Measurements from ENCODE around the gene BEND2. TPM values are rescaled to one million over a fixed set of nuclear protein-coding genes. Genes with fewer than 3 reads are reported as not detected.

BEND2 gene
- total RNA-seq, 1 experiment from 2014 or later = not detected

GRCh38 chrX:18203631-18204030 lies 17.1 kb downstream of the BEND2 start:
- Histone ChIP-seq H4K20me1 (ENCODE audit: insufficient read depth, low read depth, low read length) (no peaks in the 10 kb centered on the region), H3K27ac (ENCODE audit: low read length) (no peak overlapping the region)

GRCh38 chrX:18194688-18195087 lies 26.0 kb downstream of the BEND2 start:
- Histone ChIP-seq H3K79me2 (ENCODE audit: low read length) (no peaks in the 10 kb centered on the region), H3K27ac (ENCODE audit: low read length) (no peak overlapping the region), H3K4me1 (ENCODE audit: low read length) (no peaks in the 10 kb centered on the region), H3K9me2 (replicated peaks; ENCODE audit: insufficient read depth, low read length) (no peaks in the 10 kb centered on the region), H2AFZ (ENCODE audit: low read length) (no peak overlapping the region), H3K27me3 (ENCODE audit: low read length) (no peaks in the 10 kb centered on the region), H3K9ac (ENCODE audit: low read length) (no peak overlapping the region), H3K9me3 (ENCODE audit: low read length) (no peaks in the 10 kb centered on the region), H3K36me3 (ENCODE audit: insufficient read depth, low read length) (no peaks in the 10 kb centered on the region), H4K20me1 (ENCODE audit: insufficient read depth, low read depth, low read length) (no peaks in the 10 kb centered on the region), H3K4me3 (ENCODE audit: low read length) (no peak overlapping the region), H3K4me2 (ENCODE audit: low read depth, low read length, poor library complexity, severe bottlenecking) (no peak overlapping the region)
- no peak for DNase-seq

More at GRCh38 chrX:18203631-18204030, 17.1 kb downstream of the BEND2 start:
- H3K9me3 ChIP-seq (ENCODE audit: low read length) = no peaks in the 10 kb centered on the region
- H3K36me3 ChIP-seq (ENCODE audit: insufficient read depth, low read length) = no peaks in the 10 kb centered on the region
- H2AFZ ChIP-seq (ENCODE audit: low read length) = no peak overlapping the region
- H3K9ac ChIP-seq (ENCODE audit: low read length) = no peak overlapping the region
- H3K27me3 ChIP-seq (ENCODE audit: low read length) = no peaks in the 10 kb centered on the region
- no peak for DNase-seq
- H3K4me3 ChIP-seq (ENCODE audit: low read length) = no peak overlapping the region
- no peaks in the 10 kb centered on the region for H3K79me2 ChIP-seq (ENCODE audit: low read length)
- no peaks in the 10 kb centered on the region for H3K9me2 ChIP-seq (replicated peaks; ENCODE audit: insufficient read depth, low read length)
- H3K4me2 ChIP-seq (ENCODE audit: low read depth, low read length, poor library complexity, severe bottlenecking) = no peak overlapping the region
- H3K4me1 ChIP-seq (ENCODE audit: low read length) = no peaks in the 10 kb centered on the region

- no peaks in the 10 kb centered on the region for H3K9me2 ChIP-seq (replicated peaks; ENCODE audit: insufficient read depth, low read length)
- H3K4me3 ChIP-seq (ENCODE audit: low read length) = no peak overlapping the region
- H3K4me2 ChIP-seq (ENCODE audit: low read depth, low read length, poor library complexity, severe bottlenecking) = no peak overlapping the region
- no peak for DNase-seq
- H3K36me3 ChIP-seq (ENCODE audit: insufficient read depth, low read length) = no peaks in the 10 kb centered on the region
- H3K9ac ChIP-seq (ENCODE audit: low read length) = no peak overlapping the region
- H3K4me1 ChIP-seq (ENCODE audit: low read length) = no peaks in the 10 kb centered on the region
- H3K9me3 ChIP-seq (ENCODE audit: low read length) = no peaks in the 10 kb centered on the region
- H3K27me3 ChIP-seq (ENCODE audit: low read length) = no peaks in the 10 kb centered on the region
- no peaks in the 10 kb centered on the region for H3K79me2 ChIP-seq (ENCODE audit: low read length)
- H3K27ac ChIP-seq (ENCODE audit: low read length) = no peak overlapping the region
- H4K20me1 ChIP-seq (ENCODE audit: insufficient read depth, low read depth, low read length) = no peaks in the 10 kb centered on the region
- H2AFZ ChIP-seq (ENCODE audit: low read length) = no peak overlapping the region
Measured at GRCh38 chrX:18179446-18179845, 41.2 kb downstream of the BEND2 start.

- Histone ChIP-seq H3K79me2 (ENCODE audit: low read length) (no peaks in the 10 kb centered on the region), H3K4me3 (ENCODE audit: low read length) (no peak overlapping the region), H3K27me3 (ENCODE audit: low read length) (no peaks in the 10 kb centered on the region), H3K27ac (ENCODE audit: low read length) (no peak overlapping the region), H3K9ac (ENCODE audit: low read length) (no peak overlapping the region), H3K9me3 (ENCODE audit: low read length) (no peaks in the 10 kb centered on the region), H3K4me2 (ENCODE audit: low read depth, low read length, poor library complexity, severe bottlenecking) (no peak overlapping the region), H3K36me3 (ENCODE audit: insufficient read depth, low read length) (no peaks in the 10 kb centered on the region), H3K9me2 (replicated peaks; ENCODE audit: insufficient read depth, low read length) (no peaks in the 10 kb centered on the region), H3K4me1 (ENCODE audit: low read length) (peaks cover 10% of the 10 kb centered on the region), H4K20me1 (ENCODE audit: insufficient read depth, low read depth, low read length) (no peaks in the 10 kb centered on the region), H2AFZ (ENCODE audit: low read length) (no peak overlapping the region)
- DNase-seq = no peak
Measured at GRCh38 chrX:18174971-18175370, 45.7 kb downstream of the BEND2 start.

- Histone ChIP-seq H3K4me3 (ENCODE audit: low read length) (no peak overlapping the region), H3K9ac (ENCODE audit: low read length) (no peak overlapping the region), H3K4me2 (ENCODE audit: low read depth, low read length, poor library complexity, severe bottlenecking) (no peak overlapping the region), H3K36me3 (ENCODE audit: insufficient read depth, low read length) (no peaks in the 10 kb centered on the region), H3K9me3 (ENCODE audit: low read length) (no peaks in the 10 kb centered on the region), H2AFZ (ENCODE audit: low read length) (no peak overlapping the region), H4K20me1 (ENCODE audit: insufficient read depth, low read depth, low read length) (no peaks in the 10 kb centered on the region), H3K4me1 (ENCODE audit: low read length) (peaks cover 13% of the 10 kb centered on the region), H3K79me2 (ENCODE audit: low read length) (no peaks in the 10 kb centered on the region), H3K9me2 (replicated peaks; ENCODE audit: insufficient read depth, low read length) (no peaks in the 10 kb centered on the region), H3K27me3 (ENCODE audit: low read length) (no peaks in the 10 kb centered on the region), H3K27ac (ENCODE audit: low read length) (no peak overlapping the region)
- DNase-seq = no peak
Measured at GRCh38 chrX:18174209-18174608, 46.5 kb downstream of the BEND2 start.

- H3K79me2 ChIP-seq (ENCODE audit: low read length) = no peaks in the 10 kb centered on the region
- H3K9me2 ChIP-seq (replicated peaks; ENCODE audit: insufficient read depth, low read length) = no peaks in the 10 kb centered on the region
- H2AFZ ChIP-seq (ENCODE audit: low read length) = no peak overlapping the region
- no peaks in the 10 kb centered on the region for H3K27me3 ChIP-seq (ENCODE audit: low read length)
- no peaks in the 10 kb centered on the region for H3K36me3 ChIP-seq (ENCODE audit: insufficient read depth, low read length)
- H3K4me1 ChIP-seq (ENCODE audit: low read length) = peaks cover 13% of the 10 kb centered on the region
- no peaks in the 10 kb centered on the region for H4K20me1 ChIP-seq (ENCODE audit: insufficient read depth, low read depth, low read length)
- H3K4me2 ChIP-seq (ENCODE audit: low read depth, low read length, poor library complexity, severe bottlenecking) = no peak overlapping the region
- H3K4me3 ChIP-seq (ENCODE audit: low read length) = no peak overlapping the region
- DNase-seq = no peak
- H3K27ac ChIP-seq (ENCODE audit: low read length) = no peak overlapping the region
- H3K9me3 ChIP-seq (ENCODE audit: low read length) = no peaks in the 10 kb centered on the region
- H3K9ac ChIP-seq (ENCODE audit: low read length) = no peak overlapping the region
Measured at GRCh38 chrX:18173494-18174180, 47.0 kb downstream of the BEND2 start.

GRCh38 chrX:18172970-18173369 lies 47.7 kb downstream of the BEND2 start:
- Histone ChIP-seq H3K9me2 (replicated peaks; ENCODE audit: insufficient read depth, low read length) (no peaks in the 10 kb centered on the region), H3K27ac (ENCODE audit: low read length) (no peak overlapping the region), H3K36me3 (ENCODE audit: insufficient read depth, low read length) (no peaks in the 10 kb centered on the region), H3K79me2 (ENCODE audit: low read length) (no peaks in the 10 kb centered on the region), H3K9me3 (ENCODE audit: low read length) (no peaks in the 10 kb centered on the region), H3K9ac (ENCODE audit: low read length) (no peak overlapping the region), H3K4me1 (ENCODE audit: low read length) (peaks cover 13% of the 10 kb centered on the region), H3K4me3 (ENCODE audit: low read length) (no peak overlapping the region), H3K4me2 (ENCODE audit: low read depth, low read length, poor library complexity, severe bottlenecking) (no peak overlapping the region), H2AFZ (ENCODE audit: low read length) (no peak overlapping the region), H3K27me3 (ENCODE audit: low read length) (no peaks in the 10 kb centered on the region), H4K20me1 (ENCODE audit: insufficient read depth, low read depth, low read length) (no peaks in the 10 kb centered on the region)
- DNase-seq = no peak

GRCh38 chrX:18170910-18171309 lies 49.8 kb downstream of the BEND2 start:
- Histone ChIP-seq H3K27me3 (ENCODE audit: low read length) (no peaks in the 10 kb centered on the region), H3K4me2 (ENCODE audit: low read depth, low read length, poor library complexity, severe bottlenecking) (no peak overlapping the region), H3K9me3 (ENCODE audit: low read length) (no peaks in the 10 kb centered on the region), H3K4me3 (ENCODE audit: low read length) (no peak overlapping the region), H3K27ac (ENCODE audit: low read length) (no peak overlapping the region), H4K20me1 (ENCODE audit: insufficient read depth, low read depth, low read length) (no peaks in the 10 kb centered on the region), H3K36me3 (ENCODE audit: insufficient read depth, low read length) (no peaks in the 10 kb centered on the region), H3K9me2 (replicated peaks; ENCODE audit: insufficient read depth, low read length) (no peaks in the 10 kb centered on the region), H3K4me1 (ENCODE audit: low read length) (peaks cover 13% of the 10 kb centered on the region), H3K9ac (ENCODE audit: low read length) (no peak overlapping the region), H2AFZ (ENCODE audit: low read length) (no peak overlapping the region), H3K79me2 (ENCODE audit: low read length) (no peaks in the 10 kb centered on the region)
- no peak for DNase-seq
